Stimulated activated naive CD8-positive, alpha-beta T cell treated with anti-CD3 and anti-CD28 coated beads, Interleukin-15, amount 100 ng/mL, for 72 hours (primary cell): ENCODE measurements around the gene PPP2R2D.
A peak's percentile ranks its signal among the peaks of the same experiment; 100 is the strongest.

Experiments used
- ATAC-seq: fragments of 150-1000 bp; cut with Tn5 transposase; 2 replicates; pipeline ENCODE4 v1.10.0; 2021; ENCODE audit warnings: mild to moderate bottlenecking, moderate library complexity
- DNase-seq, 2 donors: peaks; one replicate each; pipeline ENCODE4 v3.0.0; 2021 to 2022
- H3K27ac Mint-ChIP-seq, 2 donors: one replicate each; pipeline ENCODE4 v1.8.0; 2022; ENCODE audit warnings: mild to moderate bottlenecking in 2 of 2, mixed read lengths in 2 of 2, moderate library complexity in 2 of 2
- H3K27me3 Mint-ChIP-seq: one replicate; pipeline ENCODE4 v1.8.0; 2022; ENCODE audit warnings: mixed read lengths
- H3K4me1 Mint-ChIP-seq: one replicate; pipeline ENCODE4 v1.8.0; 2022; ENCODE audit warnings: mild to moderate bottlenecking, mixed read lengths
- H3K4me3 Mint-ChIP-seq, 2 donors: one replicate each; pipeline ENCODE4 v1.8.0; 2022; ENCODE audit warnings: mild to moderate bottlenecking in 2 of 2, mixed read lengths in 2 of 2, moderate library complexity in 1 of 2
- H3K9me3 Mint-ChIP-seq, 2 donors: one replicate each; pipeline ENCODE4 v1.8.0; 2022; ENCODE audit warnings: mixed read lengths in 2 of 2

PPP2R2D gene

DNA sequence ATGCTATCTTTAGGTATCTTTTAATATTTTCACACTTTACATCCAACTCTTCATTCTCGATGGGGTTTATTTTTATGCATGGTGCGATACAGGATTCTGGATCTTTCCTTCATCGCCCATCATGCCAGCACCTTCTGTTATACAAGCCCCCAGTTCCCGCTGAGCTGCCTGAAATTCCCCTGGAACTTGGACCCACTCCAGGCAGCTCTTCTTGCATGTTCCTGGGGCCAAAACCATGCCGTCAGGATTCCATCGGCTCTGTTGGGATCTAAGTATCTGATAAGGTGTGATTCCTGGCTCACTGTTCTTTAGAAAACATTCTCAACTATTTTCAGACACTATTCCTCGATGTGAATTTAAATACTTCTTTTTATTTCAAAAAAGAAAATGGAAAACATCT lies 40.5 kb upstream of the PPP2R2D start:
- no peak for DNase-seq
- ATAC-seq: no peak
- H3K4me3 Mint-ChIP-seq: no peak overlapping the region
- H3K27ac Mint-ChIP-seq: no peak overlapping the region
- no peaks in the 10 kb centered on the region for H3K4me1 Mint-ChIP-seq
- H3K9me3 Mint-ChIP-seq: no peaks in the 10 kb centered on the region
- peaks cover 19% of the 10 kb centered on the region for H3K27me3 Mint-ChIP-seq

DNA sequence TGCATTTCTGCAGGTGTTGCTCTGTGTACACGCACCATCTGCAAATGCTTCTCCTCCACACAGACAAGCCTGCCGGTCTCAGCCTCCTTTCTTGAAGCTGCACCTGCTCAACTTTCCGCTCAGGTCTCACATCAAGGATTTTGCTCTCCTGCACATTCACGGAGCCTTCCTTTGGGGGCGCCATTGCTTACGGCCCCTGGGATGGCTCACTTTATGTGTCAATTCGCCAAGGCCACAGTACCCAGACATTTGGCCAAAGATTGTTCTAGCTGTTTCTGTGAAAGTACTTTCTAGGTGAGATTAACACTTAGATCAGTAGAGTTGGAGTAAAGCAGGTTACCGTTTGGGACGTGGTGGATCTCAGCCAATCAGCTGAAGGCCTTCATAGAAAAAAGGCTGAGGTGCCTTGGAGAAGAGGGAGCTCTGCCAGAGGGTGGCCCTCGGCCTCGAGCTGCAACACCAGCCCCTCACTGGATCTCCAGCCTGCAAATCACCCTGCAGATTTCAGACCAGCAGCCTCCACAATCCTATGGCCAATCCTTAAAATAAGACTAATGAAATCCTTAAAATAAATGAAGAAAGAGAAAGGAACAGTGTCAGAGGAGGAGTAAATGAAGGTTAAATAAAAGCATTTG lies 39.9 kb upstream of the PPP2R2D start:
- Mint-ChIP-seq H3K4me1 (no peaks in the 10 kb centered on the region), H3K27me3 (peaks cover 19% of the 10 kb centered on the region), H3K4me3 (no peak overlapping the region), H3K9me3 (no peaks in the 10 kb centered on the region), H3K27ac (no peak overlapping the region)
- ATAC-seq (no peak), DNase-seq (no peak)

DNA sequence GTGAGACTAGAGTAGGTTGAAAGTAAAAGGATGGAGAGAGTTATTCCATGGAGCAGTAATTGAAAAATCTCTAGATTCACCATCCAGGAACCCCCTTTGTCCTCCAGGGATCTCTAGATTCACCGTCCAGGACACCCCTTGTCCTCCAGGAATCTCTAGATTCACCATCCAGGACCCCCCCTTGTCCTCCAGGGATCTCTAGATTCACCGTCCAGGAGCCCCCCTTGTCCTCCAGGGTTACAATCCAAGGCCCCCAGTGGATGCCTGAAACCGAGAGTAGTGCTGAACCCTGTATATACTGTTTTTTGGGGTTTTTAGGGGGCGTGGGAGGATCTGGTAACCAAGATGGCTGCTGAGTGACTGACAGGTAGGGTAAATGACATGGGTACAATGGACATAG lies 38.3 kb upstream of the PPP2R2D start:
- Mint-ChIP-seq H3K27me3 (peaks cover 18% of the 10 kb centered on the region), H3K27ac (no peak overlapping the region), H3K4me1 (no peaks in the 10 kb centered on the region), H3K9me3 (no peaks in the 10 kb centered on the region), H3K4me3 (no peak overlapping the region)
- DNase-seq: no peak
- peak; percentile 74 for ATAC-seq

GRCh38 chr10:131865223-131865917 lies 35.4 kb upstream of the PPP2R2D start:
- Mint-ChIP-seq H3K27me3 (peaks cover 16% of the 10 kb centered on the region), H3K4me1 (no peaks in the 10 kb centered on the region), H3K9me3 (no peaks in the 10 kb centered on the region), H3K4me3 (no peak overlapping the region), H3K27ac (no peak overlapping the region)
- ATAC-seq (no peak), DNase-seq (no peak)

DNA sequence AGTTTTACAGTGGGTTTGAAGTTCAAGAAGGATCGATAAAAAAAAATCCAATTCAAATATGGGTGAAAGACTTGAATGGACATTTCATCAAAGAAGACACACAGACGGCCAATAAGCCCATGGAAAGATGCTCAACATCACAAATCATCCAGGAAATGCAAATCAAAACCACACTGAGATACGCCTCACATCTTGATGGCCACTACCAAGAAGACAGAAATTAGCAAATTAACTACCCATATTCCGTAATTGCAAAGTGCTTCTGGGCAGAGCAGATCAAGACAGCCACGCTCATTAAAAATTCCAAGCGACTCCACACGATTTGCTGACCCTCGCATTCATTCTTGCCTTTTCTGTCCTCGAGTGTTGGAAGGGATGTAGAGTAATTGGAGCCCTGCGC lies 34.1 kb upstream of the PPP2R2D start:
- peaks cover 7% of the 10 kb centered on the region for H3K27me3 Mint-ChIP-seq
- H3K27ac Mint-ChIP-seq: no peak overlapping the region
- H3K4me3 Mint-ChIP-seq: no peak overlapping the region
- no peaks in the 10 kb centered on the region for H3K9me3 Mint-ChIP-seq
- no peak for DNase-seq
- H3K4me1 Mint-ChIP-seq: no peaks in the 10 kb centered on the region
- ATAC-seq: no peak

GRCh38 chr10:131868436-131868835 lies 32.4 kb upstream of the PPP2R2D start:
- no peak overlapping the region for H3K27ac Mint-ChIP-seq
- peaks cover 7% of the 10 kb centered on the region for H3K27me3 Mint-ChIP-seq
- H3K9me3 Mint-ChIP-seq: no peaks in the 10 kb centered on the region
- no peak for DNase-seq
- H3K4me1 Mint-ChIP-seq: no peaks in the 10 kb centered on the region
- H3K4me3 Mint-ChIP-seq: no peak overlapping the region
- ATAC-seq: no peak

DNA sequence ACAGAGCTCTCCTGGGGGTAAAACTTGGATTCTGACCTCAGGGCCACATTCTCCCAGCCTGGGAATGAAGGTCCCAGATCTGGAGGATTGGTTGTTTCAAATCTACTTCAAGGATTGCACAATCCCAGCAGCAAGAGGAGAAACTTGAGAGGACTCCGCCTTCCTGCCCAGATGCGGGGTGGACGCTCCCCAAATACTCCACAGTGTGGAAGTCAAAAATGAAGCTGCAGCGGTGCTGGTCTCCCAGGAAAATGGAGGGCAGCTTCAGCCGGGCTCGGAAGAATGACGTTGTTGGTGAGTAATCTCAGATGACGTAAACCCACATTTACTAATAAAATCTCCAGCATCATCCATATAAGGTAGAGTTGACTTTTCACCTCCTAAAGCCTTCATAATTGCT lies 31.5 kb upstream of the PPP2R2D start:
- H3K27me3 Mint-ChIP-seq: peaks cover 14% of the 10 kb centered on the region
- H3K4me1 Mint-ChIP-seq: peaks cover under 1% of the 10 kb centered on the region
- DNase-seq (no peak), ATAC-seq (no peak)
- no peak overlapping the region for H3K4me3 Mint-ChIP-seq
- no peaks in the 10 kb centered on the region for H3K9me3 Mint-ChIP-seq
- no peak overlapping the region for H3K27ac Mint-ChIP-seq

DNA sequence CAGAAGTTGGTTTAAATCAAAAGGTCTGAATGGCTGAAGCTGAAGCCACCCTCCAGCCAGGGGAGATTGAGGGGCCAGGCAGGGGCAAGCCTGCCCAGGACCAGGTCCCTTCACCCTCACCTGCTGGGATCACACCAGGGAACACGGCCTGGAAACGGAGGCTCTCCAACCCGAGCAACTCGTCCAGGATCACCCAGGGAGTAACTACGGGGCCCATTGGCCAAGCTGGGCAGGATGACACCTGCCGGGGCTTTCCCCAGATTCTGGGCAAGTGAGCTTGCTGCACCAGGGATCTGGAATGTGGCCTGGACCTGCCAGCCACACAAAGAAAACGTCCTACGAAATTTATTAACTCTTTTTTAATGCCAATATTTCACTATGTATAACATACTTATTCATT lies 30.4 kb upstream of the PPP2R2D start:
- H3K27ac Mint-ChIP-seq: no peak overlapping the region
- H3K4me1 Mint-ChIP-seq: peaks cover 6% of the 10 kb centered on the region
- H3K9me3 Mint-ChIP-seq: no peaks in the 10 kb centered on the region
- H3K27me3 Mint-ChIP-seq: peaks cover 20% of the 10 kb centered on the region
- DNase-seq (no peak), ATAC-seq (no peak)
- no peak overlapping the region for H3K4me3 Mint-ChIP-seq

GRCh38 chr10:131870831-131871672 lies 29.8 kb upstream of the PPP2R2D start:
- Mint-ChIP-seq H3K9me3 (no peaks in the 10 kb centered on the region), H3K4me1 (peaks cover 6% of the 10 kb centered on the region), H3K27ac (peak overlapping the region in 1 of 2 donors; percentile 49), H3K27me3 (peaks cover 20% of the 10 kb centered on the region), H3K4me3 (no peak overlapping the region)
- DNase-seq (no peak), ATAC-seq (no peak)

DNA sequence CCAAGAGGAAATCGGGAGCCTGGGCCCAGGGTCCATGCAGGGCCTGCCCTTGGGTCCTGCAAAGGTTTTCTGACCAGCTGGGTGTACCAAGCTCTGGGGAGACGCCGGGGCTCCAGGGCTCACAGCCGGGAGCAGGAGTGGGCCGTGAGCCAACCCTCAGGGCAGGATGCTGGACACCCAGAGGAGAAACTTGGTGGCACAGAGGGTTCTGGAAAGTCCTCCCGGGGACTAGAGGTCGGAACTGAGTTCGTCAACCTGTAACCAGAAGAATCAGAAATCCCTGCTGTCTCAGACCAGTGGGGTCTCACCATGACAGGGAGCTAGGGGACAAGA lies 29.2 kb upstream of the PPP2R2D start:
- Mint-ChIP-seq H3K4me1 (peaks cover 6% of the 10 kb centered on the region), H3K27me3 (peaks cover 26% of the 10 kb centered on the region), H3K27ac (peak overlapping the region in 1 of 2 donors; percentile 49), H3K4me3 (no peak overlapping the region), H3K9me3 (no peaks in the 10 kb centered on the region)
- ATAC-seq (no peak), DNase-seq (no peak)

- peaks cover 6% of the 10 kb centered on the region for H3K4me1 Mint-ChIP-seq
- ATAC-seq: no peak
- DNase-seq: no peak
- H3K9me3 Mint-ChIP-seq: no peaks in the 10 kb centered on the region
- H3K27ac Mint-ChIP-seq: no peak overlapping the region
- no peak overlapping the region for H3K4me3 Mint-ChIP-seq
- H3K27me3 Mint-ChIP-seq: peaks cover 28% of the 10 kb centered on the region
Observed at GRCh38 chr10:131872011-131872826, 28.6 kb upstream of the PPP2R2D start.

- H3K9me3 Mint-ChIP-seq: no peaks in the 10 kb centered on the region
- no peak for ATAC-seq
- H3K4me1 Mint-ChIP-seq: peaks cover 6% of the 10 kb centered on the region
- H3K4me3 Mint-ChIP-seq: no peak overlapping the region
- DNase-seq: no peak
- peaks cover 28% of the 10 kb centered on the region for H3K27me3 Mint-ChIP-seq
- no peak overlapping the region for H3K27ac Mint-ChIP-seq
Observed at GRCh38 chr10:131872827-131873375, 27.9 kb upstream of the PPP2R2D start.

DNA sequence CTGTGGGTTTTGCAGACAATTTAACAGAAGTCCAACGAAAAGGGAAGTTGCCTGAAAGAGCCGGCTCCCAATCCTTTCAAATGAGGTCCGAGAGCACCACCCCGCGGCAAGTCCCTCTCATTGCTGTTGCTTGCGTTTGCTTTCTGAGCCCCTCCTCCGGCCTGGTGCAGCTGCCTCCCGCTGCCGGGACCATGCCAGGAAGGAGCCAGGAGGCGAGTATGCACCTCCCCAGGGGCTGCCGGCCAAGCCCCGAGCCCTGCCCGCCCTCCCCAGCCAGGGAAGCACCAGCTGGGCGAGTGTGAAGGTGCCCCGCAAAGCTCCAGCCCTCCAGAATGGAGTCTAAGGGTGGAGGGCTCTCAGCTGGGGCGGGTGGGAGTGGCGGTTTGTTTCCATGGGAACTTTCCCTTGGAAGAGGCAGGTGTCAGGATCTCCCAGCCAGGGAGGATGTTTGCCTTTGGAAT lies 25.8 kb upstream of the PPP2R2D start:
- DNase-seq (peak; percentile 67 to 70), ATAC-seq (peak; percentile 75)
- H3K27me3 Mint-ChIP-seq: peaks cover 35% of the 10 kb centered on the region
- H3K4me1 Mint-ChIP-seq: peaks cover 6% of the 10 kb centered on the region
- H3K27ac Mint-ChIP-seq: no peak overlapping the region
- no peaks in the 10 kb centered on the region for H3K9me3 Mint-ChIP-seq
- no peak overlapping the region for H3K4me3 Mint-ChIP-seq

- Mint-ChIP-seq H3K4me1 (peaks cover 6% of the 10 kb centered on the region), H3K9me3 (no peaks in the 10 kb centered on the region), H3K27me3 (peaks cover 35% of the 10 kb centered on the region), H3K27ac (no peak overlapping the region), H3K4me3 (no peak overlapping the region)
- ATAC-seq (no peak), DNase-seq (no peak)
Observed at GRCh38 chr10:131875501-131875900, 25.3 kb upstream of the PPP2R2D start.

- Mint-ChIP-seq H3K27ac (no peak overlapping the region), H3K4me3 (no peak overlapping the region), H3K9me3 (no peaks in the 10 kb centered on the region), H3K4me1 (peaks cover 6% of the 10 kb centered on the region), H3K27me3 (peaks cover 35% of the 10 kb centered on the region)
- no peak for DNase-seq
- no peak for ATAC-seq
Observed at GRCh38 chr10:131876017-131876416, 24.8 kb upstream of the PPP2R2D start.
